Esophagus squamous epithelium (tissue), 4 donors: ENCODE measurements around the gene KLF16.

Experiments used
- POLR2A ChIP-seq, 4 donors: fragments of 450-650 bp; IDR thresholded peaks; one replicate each; pipeline ENCODE4 v1.6.1; 2017; ENCODE audit warnings: antibody characterized with exemption in 4 of 4, mild to moderate bottlenecking in 4 of 4, moderate library complexity in 3 of 4
- TF ChIP-seq, protein P1 (sequence below), 6 experiments: fragments of 450-650 bp in 4 of 6; fragments of 200-600 bp in 2 of 6; sonication (generic) in 2 of 6; IDR thresholded peaks; one replicate each; pipeline ENCODE4 v1.5.1; 2016 to 2019; ENCODE audit warnings: antibody characterized with exemption in 6 of 6, mild to moderate bottlenecking in 4 of 6, moderate library complexity in 4 of 6

DNA sequence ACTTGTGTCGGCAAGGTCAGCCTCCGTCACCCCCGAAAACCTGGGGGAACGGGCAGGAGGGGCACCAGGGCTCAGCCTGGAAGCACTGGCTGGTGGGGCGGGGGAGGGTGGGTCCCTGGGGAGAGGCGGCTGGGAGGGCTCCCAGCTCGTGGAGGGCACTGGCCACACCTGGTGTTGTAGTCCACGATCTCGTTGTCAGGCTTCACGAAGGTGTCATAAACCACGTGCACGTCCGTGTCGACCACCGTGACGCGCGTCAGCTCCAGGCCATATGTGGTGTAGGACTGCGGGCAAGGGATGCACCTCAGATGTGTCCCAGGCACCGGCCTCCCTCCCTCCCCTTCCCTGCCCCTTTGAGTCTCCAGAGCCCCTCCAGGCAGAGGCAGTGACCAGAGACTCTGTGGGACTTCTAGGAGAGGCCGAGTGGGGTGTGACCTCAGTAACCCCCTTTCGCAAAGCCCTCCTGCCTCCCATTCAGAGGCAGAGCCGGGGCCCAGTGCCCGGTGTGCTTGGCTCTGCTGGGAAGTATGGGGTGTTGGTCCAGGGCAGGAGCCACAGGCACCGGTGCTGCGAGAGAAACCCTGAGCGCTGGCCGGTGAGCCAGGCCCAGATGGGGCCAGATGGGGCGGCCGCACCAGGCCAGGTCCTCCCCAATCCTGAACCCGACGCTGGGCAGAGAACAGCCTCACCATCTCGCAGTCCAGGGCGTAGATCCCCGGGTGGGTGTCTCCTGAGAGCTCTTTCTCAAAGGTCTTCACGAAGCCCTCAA lies 46.7 kb downstream of the KLF16 start:
- no peak for TF ChIP-seq POLR2A (IDR thresholded peaks at IDR 0.05)
- TF ChIP-seq, protein P1, sequence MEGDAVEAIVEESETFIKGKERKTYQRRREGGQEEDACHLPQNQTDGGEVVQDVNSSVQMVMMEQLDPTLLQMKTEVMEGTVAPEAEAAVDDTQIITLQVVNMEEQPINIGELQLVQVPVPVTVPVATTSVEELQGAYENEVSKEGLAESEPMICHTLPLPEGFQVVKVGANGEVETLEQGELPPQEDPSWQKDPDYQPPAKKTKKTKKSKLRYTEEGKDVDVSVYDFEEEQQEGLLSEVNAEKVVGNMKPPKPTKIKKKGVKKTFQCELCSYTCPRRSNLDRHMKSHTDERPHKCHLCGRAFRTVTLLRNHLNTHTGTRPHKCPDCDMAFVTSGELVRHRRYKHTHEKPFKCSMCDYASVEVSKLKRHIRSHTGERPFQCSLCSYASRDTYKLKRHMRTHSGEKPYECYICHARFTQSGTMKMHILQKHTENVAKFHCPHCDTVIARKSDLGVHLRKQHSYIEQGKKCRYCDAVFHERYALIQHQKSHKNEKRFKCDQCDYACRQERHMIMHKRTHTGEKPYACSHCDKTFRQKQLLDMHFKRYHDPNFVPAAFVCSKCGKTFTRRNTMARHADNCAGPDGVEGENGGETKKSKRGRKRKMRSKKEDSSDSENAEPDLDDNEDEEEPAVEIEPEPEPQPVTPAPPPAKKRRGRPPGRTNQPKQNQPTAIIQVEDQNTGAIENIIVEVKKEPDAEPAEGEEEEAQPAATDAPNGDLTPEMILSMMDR (IDR thresholded peaks at IDR 0.05), result no peak
